Nephron progenitor cell (in vitro differentiated cells): Measurements from ENCODE around the gene AXIN2.

Source experiments
- DNase-seq: peaks from one replicate; pipeline ENCODE4 v3.0.0; 2021
- H3K27ac Mint-ChIP-seq: 2 replicates; pipeline ENCODE4 v1.8.0; 2021; ENCODE audit warnings: mild to moderate bottlenecking, moderate library complexity, mixed read lengths
- H3K27me3 Mint-ChIP-seq: 2 replicates; pipeline ENCODE4 v1.8.0; 2021; ENCODE audit warnings: mild to moderate bottlenecking, low read depth, mixed read lengths; ENCODE audit not compliant: poor library complexity
- H3K36me3 Mint-ChIP-seq: 2 replicates; pipeline ENCODE4 v1.8.0; 2021; ENCODE audit warnings: low read depth, mixed read lengths
- H3K4me1 Mint-ChIP-seq: 2 replicates; pipeline ENCODE4 v1.8.0; 2021; ENCODE audit warnings: mixed read lengths
- H3K4me3 Mint-ChIP-seq: 2 replicates; pipeline ENCODE4 v1.8.0; 2021; ENCODE audit warnings: mild to moderate bottlenecking, moderate library complexity, mixed read lengths
- H3K9me3 Mint-ChIP-seq: 2 replicates; pipeline ENCODE4 v1.8.0; 2021; ENCODE audit warnings: mild to moderate bottlenecking, moderate library complexity, mixed read lengths
- TF ChIP-seq, protein P1 (sequence below): fragments of 200-600 bp; sonication (generic); IDR thresholded peaks from 2 replicates; pipeline ENCODE4 v1.5.0; 2021; ENCODE audit warnings: antibody characterized with exemption

The AXIN2 gene

DNA sequence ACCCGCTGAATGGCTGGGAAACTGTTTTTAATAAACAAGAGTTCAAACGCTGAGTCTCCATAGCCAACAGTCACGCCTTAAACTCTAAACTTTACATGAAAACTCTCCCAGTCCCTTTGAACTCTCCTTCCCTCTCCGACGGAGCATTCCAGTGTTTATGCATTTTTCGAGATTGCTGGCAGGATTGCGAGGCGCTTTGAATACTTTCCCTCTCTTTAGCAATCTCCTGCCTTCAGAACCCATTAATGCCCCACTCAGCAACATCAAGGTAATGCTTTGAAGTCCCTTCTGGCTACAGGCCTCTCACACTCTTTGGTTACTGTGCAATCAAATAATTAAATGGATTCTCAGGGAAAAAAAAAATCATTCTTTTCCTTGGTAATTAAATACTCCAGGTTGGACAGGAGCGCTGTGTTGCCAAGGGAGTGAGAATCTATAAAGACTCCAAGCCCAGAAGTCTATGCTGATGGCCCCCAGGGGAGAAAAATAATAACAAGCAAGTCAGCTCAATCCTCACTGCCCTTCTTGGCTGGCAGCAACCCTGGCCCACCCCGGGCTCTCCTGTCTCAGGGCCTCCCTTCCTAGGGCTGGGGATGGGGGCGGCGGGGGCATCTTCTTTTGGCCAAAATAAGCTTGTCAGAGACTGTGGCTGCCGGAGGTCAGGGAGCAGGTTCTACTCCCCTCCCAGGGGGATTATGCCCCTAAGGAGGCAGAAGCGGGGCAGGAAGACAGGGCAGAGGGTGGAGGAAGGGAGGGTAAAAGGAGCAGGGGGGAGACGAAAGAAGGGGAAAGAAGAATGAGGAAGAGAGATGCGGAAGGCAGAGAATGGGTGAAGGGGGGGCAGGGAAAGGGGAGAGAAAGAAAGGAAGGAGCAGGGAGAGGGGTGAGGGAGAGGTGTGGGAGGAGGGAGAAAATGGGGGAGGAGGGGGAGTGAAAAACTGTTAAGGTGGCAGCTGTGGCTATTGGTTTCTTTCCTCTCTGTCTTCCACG, 45.2 kb downstream of the AXIN2 start:
- Mint-ChIP-seq H3K4me1 (peaks cover 65% of the 10 kb centered on the region), H3K27me3 (peaks cover 3% of the 10 kb centered on the region), H3K36me3 (no peaks in the 10 kb centered on the region), H3K4me3 (peak overlapping the region; percentile 65), H3K9me3 (peaks cover 17% of the 10 kb centered on the region), H3K27ac (peak overlapping the region; percentile 97)
- TF ChIP-seq, protein P1, sequence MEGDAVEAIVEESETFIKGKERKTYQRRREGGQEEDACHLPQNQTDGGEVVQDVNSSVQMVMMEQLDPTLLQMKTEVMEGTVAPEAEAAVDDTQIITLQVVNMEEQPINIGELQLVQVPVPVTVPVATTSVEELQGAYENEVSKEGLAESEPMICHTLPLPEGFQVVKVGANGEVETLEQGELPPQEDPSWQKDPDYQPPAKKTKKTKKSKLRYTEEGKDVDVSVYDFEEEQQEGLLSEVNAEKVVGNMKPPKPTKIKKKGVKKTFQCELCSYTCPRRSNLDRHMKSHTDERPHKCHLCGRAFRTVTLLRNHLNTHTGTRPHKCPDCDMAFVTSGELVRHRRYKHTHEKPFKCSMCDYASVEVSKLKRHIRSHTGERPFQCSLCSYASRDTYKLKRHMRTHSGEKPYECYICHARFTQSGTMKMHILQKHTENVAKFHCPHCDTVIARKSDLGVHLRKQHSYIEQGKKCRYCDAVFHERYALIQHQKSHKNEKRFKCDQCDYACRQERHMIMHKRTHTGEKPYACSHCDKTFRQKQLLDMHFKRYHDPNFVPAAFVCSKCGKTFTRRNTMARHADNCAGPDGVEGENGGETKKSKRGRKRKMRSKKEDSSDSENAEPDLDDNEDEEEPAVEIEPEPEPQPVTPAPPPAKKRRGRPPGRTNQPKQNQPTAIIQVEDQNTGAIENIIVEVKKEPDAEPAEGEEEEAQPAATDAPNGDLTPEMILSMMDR: no peak
- peak; percentile 35 for DNase-seq

DNA sequence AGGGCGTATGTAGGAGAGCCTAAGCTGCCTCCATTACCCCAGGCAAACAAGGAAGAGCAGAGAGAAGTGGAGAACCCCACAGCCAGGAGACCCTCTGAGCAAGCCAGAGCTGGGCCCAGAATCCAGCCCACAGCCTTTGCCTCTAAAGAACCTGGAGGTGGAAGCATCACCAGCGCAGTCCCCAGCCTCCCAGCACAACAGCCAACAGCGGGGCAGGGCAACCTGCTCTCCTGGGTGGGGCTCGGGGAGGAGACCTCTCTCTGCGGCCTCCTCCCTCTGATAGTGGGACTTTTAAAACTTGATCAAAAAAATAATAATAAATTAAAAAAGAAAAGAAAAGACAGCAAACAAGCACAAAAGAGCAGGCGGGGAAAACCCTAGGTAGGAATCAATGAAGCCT, 45.9 kb downstream of the AXIN2 start:
- H3K27ac Mint-ChIP-seq: no peak overlapping the region
- no peak overlapping the region for H3K4me3 Mint-ChIP-seq
- H3K9me3 Mint-ChIP-seq: peaks cover 24% of the 10 kb centered on the region
- H3K27me3 Mint-ChIP-seq: peaks cover 3% of the 10 kb centered on the region
- H3K36me3 Mint-ChIP-seq: peaks cover 5% of the 10 kb centered on the region
- no peak for DNase-seq
- H3K4me1 Mint-ChIP-seq: peaks cover 61% of the 10 kb centered on the region
- TF ChIP-seq, protein P1: no peak

DNA sequence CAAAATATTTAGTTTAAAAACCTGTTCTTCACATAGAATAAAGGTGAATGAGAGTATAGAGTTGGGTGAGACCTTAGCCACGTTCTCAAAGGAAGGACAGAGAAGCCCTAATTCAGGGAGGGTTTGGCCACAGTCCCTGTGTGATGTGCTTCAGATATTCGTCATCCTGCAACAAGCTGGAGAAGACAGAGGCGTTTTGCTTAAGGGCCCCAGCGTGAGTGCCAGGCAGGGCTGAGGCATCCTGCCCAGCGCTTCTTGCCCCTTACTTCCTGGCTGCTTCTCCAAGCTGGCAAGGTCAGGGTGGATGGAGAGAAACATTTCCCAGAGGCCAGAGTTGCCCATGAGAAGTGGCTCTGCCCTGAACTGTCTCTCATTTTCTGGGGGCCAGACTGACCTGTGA, 46.9 kb downstream of the AXIN2 start:
- DNase-seq: no peak
- Mint-ChIP-seq H3K27me3 (peaks cover 3% of the 10 kb centered on the region), H3K27ac (no peak overlapping the region), H3K4me3 (no peak overlapping the region), H3K9me3 (peaks cover 32% of the 10 kb centered on the region), H3K36me3 (peaks cover 12% of the 10 kb centered on the region), H3K4me1 (peaks cover 59% of the 10 kb centered on the region)
- TF ChIP-seq, protein P1: no peak

DNA sequence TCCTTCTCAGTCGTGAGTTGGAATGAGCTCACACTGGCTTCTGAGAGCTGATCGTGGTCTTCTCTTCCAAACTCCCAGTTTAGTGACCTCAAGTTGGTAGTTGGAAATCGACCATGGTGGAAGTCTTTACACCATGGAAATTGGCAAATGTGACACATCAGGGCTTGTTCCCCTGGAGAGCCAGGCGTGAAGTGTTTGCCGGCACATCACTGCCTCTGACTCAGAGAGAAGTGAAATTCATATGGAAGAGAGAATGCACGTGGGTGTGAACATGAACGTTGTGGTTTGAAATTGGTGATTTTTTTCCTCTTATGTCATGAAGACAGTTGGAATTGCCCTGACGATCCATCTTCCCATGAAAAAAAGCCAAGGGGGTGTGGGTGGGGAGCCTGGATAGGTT, 47.4 kb downstream of the AXIN2 start:
- TF ChIP-seq, protein P1: no peak
- peaks cover 3% of the 10 kb centered on the region for H3K27me3 Mint-ChIP-seq
- H3K4me1 Mint-ChIP-seq: peaks cover 59% of the 10 kb centered on the region
- no peak overlapping the region for H3K4me3 Mint-ChIP-seq
- no peak overlapping the region for H3K27ac Mint-ChIP-seq
- H3K36me3 Mint-ChIP-seq: peaks cover 12% of the 10 kb centered on the region
- DNase-seq: no peak
- H3K9me3 Mint-ChIP-seq: peaks cover 34% of the 10 kb centered on the region

DNA sequence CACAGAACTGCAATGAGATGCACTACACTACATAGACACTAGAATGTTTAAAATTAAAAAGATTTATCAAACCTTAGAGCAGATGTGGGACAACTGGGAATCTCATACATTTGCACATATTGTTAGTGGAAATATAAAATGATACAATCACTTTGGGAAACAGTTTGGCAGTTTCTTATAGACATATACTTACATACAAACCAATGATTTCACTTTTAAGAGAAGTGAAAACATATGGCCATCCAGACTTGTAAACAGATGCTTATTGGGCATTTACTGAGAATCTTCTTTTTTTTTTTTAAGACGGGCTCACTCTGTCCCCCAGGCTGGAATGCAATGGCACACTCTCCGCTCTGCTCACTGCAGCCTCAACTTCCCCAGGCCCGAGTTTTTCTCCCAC, 50.1 kb downstream of the AXIN2 start:
- peaks cover 51% of the 10 kb centered on the region for H3K9me3 Mint-ChIP-seq
- DNase-seq: no peak
- TF ChIP-seq, protein P1: no peak
- no peak overlapping the region for H3K27ac Mint-ChIP-seq
- peaks cover 35% of the 10 kb centered on the region for H3K4me1 Mint-ChIP-seq
- H3K36me3 Mint-ChIP-seq: peaks cover 19% of the 10 kb centered on the region
- no peak overlapping the region for H3K4me3 Mint-ChIP-seq
- no peaks in the 10 kb centered on the region for H3K27me3 Mint-ChIP-seq
